IMR-90 (cell line): Measurements from ENCODE around the gene DDX3Y. TPM values are rescaled to one million over a fixed set of nuclear protein-coding genes. Genes with fewer than 3 reads are reported as not detected.

Experiments used
- ATAC-seq: fragments of 200-7000 bp; cut with Tn5 transposase; 2 replicates; pipeline ENCODE4 v1.9.1; 2020; ENCODE audit warnings: low read depth, mild to moderate bottlenecking, moderate library complexity
- Bru-seq: library from RNA; stranded (reverse); fragments of 400-500 nt; gene quantifications from one replicate; lab custom pipeline; 2021; lab: Mats Ljungman, UMichigan
- BruChase-seq, 2 experiments: library from RNA; stranded (reverse); fragments of 400-500 nt; gene quantifications; one replicate each; lab custom pipeline; 2021; lab: Mats Ljungman, UMichigan
- BruUV-seq: library from RNA; stranded (reverse); fragments of 400-500 nt; replicated peaks from 2 replicates; lab custom pipeline; 2021; lab: Mats Ljungman, UMichigan
- CTCF ChIA-PET: fragments of 300-600 bp; formaldehyde crosslinking; extraction: SDS; loops from one replicate; lab custom pipeline; 2021; ENCODE audit warnings: antibody characterized with exemption; lab: Yijun Ruan, JAX
- POLR2A ChIA-PET: fragments of 300-600 bp; sonication (Branson Sonifier 250); formaldehyde crosslinking; loops from one replicate; lab custom pipeline; 2022; ENCODE audit warnings: antibody characterized with exemption; ENCODE audit not compliant: unreplicated experiment; lab: Charles Lee
- DNase-seq: peaks from one replicate; pipeline ENCODE4 v3.0.0; 2013
- H2AFZ ChIP-seq: replicated peaks from 2 replicates; pipeline ENCODE3; 2013; ENCODE audit warnings: low read length, mild to moderate bottlenecking; ENCODE audit not compliant: poor library complexity
- H2AK5ac ChIP-seq: 2 replicates; pipeline ENCODE4 v1.6.1; 2013; ENCODE audit warnings: low read depth, low read length, inconsistent platforms
- H2AK9ac ChIP-seq: replicated peaks from 2 replicates; pipeline ENCODE3; 2013; ENCODE audit warnings: mild to moderate bottlenecking, low read depth, low read length, moderate library complexity; ENCODE audit not compliant: poor library complexity
- H2BK120ac ChIP-seq: 2 replicates; pipeline ENCODE4 v1.6.1; 2013; ENCODE audit warnings: low read depth, low read length, inconsistent platforms
- H2BK15ac ChIP-seq: 3 replicates; pipeline ENCODE4 v1.6.1; 2013; ENCODE audit warnings: low read depth, low read length, inconsistent platforms
- H2BK20ac ChIP-seq: 2 replicates; pipeline ENCODE4 v1.6.1; 2013; ENCODE audit warnings: low read depth, mild to moderate bottlenecking, inconsistent platforms, low read length, moderate library complexity
- H2BK5ac ChIP-seq: 2 replicates; pipeline ENCODE4 v1.6.1; 2013; ENCODE audit warnings: mild to moderate bottlenecking, low read depth, low read length, inconsistent platforms; ENCODE audit not compliant: poor library complexity, severe bottlenecking
- H3K14ac ChIP-seq: replicated peaks from 2 replicates; pipeline ENCODE4 v1.6.1; 2013; ENCODE audit warnings: low read depth, low read length, inconsistent platforms
- H3K18ac ChIP-seq: 2 replicates; pipeline ENCODE4 v1.6.1; 2013; ENCODE audit warnings: low read depth, low read length, control low read depth
- H3K23ac ChIP-seq: 2 replicates; pipeline ENCODE4 v1.6.1; 2013; ENCODE audit warnings: low read depth, low read length, inconsistent platforms
- H3K27ac ChIP-seq: 2 replicates; pipeline ENCODE4 v1.5.1; 2013; ENCODE audit warnings: mild to moderate bottlenecking, control low read depth, low read length; ENCODE audit not compliant: insufficient read depth
- H3K27me3 ChIP-seq: 2 replicates; pipeline ENCODE4 v1.6.1; 2013; ENCODE audit warnings: low read length; ENCODE audit not compliant: control insufficient read depth, insufficient read depth
- H3K36me3 ChIP-seq: 2 replicates; pipeline ENCODE4 v1.6.1; 2013; ENCODE audit warnings: low read length, mixed read lengths; ENCODE audit not compliant: control insufficient read depth, insufficient read depth
- H3K4ac ChIP-seq: 2 replicates; pipeline ENCODE4 v1.6.1; 2013; ENCODE audit warnings: low read depth, low read length, inconsistent platforms
- H3K4me1 ChIP-seq: 2 replicates; pipeline ENCODE4 v1.6.1; 2013; ENCODE audit warnings: low read length, mixed read lengths; ENCODE audit not compliant: control insufficient read depth, insufficient read depth
- H3K4me2 ChIP-seq: 2 replicates; pipeline ENCODE4 v1.6.1; 2013; ENCODE audit warnings: low read depth, mild to moderate bottlenecking, control low read depth, low read length, moderate library complexity
- H3K4me3 ChIP-seq: 2 replicates; pipeline ENCODE4 v1.5.1; 2013; ENCODE audit warnings: low read depth, mild to moderate bottlenecking, control low read depth, low read length, moderate library complexity; ENCODE audit not compliant: insufficient read depth
- H3K56ac ChIP-seq: 2 replicates; pipeline ENCODE4 v1.6.1; 2013; ENCODE audit warnings: low read length, inconsistent platforms; ENCODE audit not compliant: insufficient read depth; ENCODE audit errors: extremely low read depth
- H3K79me1 ChIP-seq, 2 experiments: 2 replicates each; pipeline ENCODE4 v1.6.1; 2013; ENCODE audit warnings: low read length in 2 of 2, inconsistent platforms in 1 of 2, low read depth in 1 of 2
- H3K9ac ChIP-seq: 2 replicates; pipeline ENCODE4 v1.6.1; 2013; ENCODE audit warnings: low read depth, low read length, control low read depth
- H3K9me1 ChIP-seq: 2 replicates; pipeline ENCODE4 v1.6.1; 2013; ENCODE audit warnings: low read length, inconsistent platforms; ENCODE audit not compliant: insufficient read depth
- H3K9me3 ChIP-seq: 2 replicates; pipeline ENCODE4 v1.6.1; 2013; ENCODE audit warnings: low read length; ENCODE audit not compliant: control insufficient read depth, insufficient read depth
- H4K20me1 ChIP-seq: 2 replicates; pipeline ENCODE4 v1.6.1; 2013; ENCODE audit warnings: low read length, inconsistent platforms; ENCODE audit not compliant: insufficient read depth
- H4K5ac ChIP-seq: 2 replicates; pipeline ENCODE4 v1.6.1; 2013; ENCODE audit warnings: mild to moderate bottlenecking, low read depth, low read length, control low read depth
- H4K8ac ChIP-seq, 2 experiments: 2 replicates each; pipeline ENCODE4 v1.6.1; 2013; ENCODE audit warnings: low read depth in 2 of 2, low read length in 2 of 2, control low read depth in 1 of 2, inconsistent platforms in 1 of 2
- H4K91ac ChIP-seq: 2 replicates; pipeline ENCODE4 v1.6.1; 2013; ENCODE audit warnings: low read depth, low read length, inconsistent platforms; ENCODE audit not compliant: insufficient read depth
- BHLHE40 ChIP-seq: fragments of 150-350 bp; IDR thresholded peaks from 2 replicates; pipeline ENCODE4 v1.6.1; 2016; ENCODE audit warnings: mild to moderate bottlenecking, low read depth, low read length
- CHD1 ChIP-seq: IDR thresholded peaks from 2 replicates; pipeline ENCODE4 v1.6.1; 2012; ENCODE audit warnings: low read depth, low read length, improper control_type of control experiment
- ELK1 ChIP-seq: fragments of 150-350 bp; IDR thresholded peaks from 2 replicates; pipeline ENCODE4 v1.6.1; 2016; ENCODE audit warnings: low read depth, mild to moderate bottlenecking, low read length, moderate library complexity, borderline replicate concordance
- FOS ChIP-seq: fragments of 150-350 bp; IDR thresholded peaks from 2 replicates; pipeline ENCODE4 v1.6.1; 2016; ENCODE audit warnings: low read depth, low read length
- MAFK ChIP-seq: IDR thresholded peaks from 2 replicates; pipeline ENCODE4 v1.6.1; 2012; ENCODE audit warnings: low read depth, low read length, improper control_type of control experiment
- MAZ ChIP-seq: IDR thresholded peaks from 2 replicates; pipeline ENCODE4 v1.6.1; 2012; ENCODE audit warnings: low read depth, mild to moderate bottlenecking, low read length, improper control_type of control experiment, moderate library complexity, borderline replicate concordance
- MXI1 ChIP-seq: IDR thresholded peaks from 2 replicates; pipeline ENCODE4 v1.6.1; 2012; ENCODE audit warnings: low read depth, mild to moderate bottlenecking, low read length, moderate library complexity, borderline replicate concordance
- POLR2A ChIP-seq: IDR thresholded peaks from 2 replicates; pipeline ENCODE4 v1.6.1; 2012; ENCODE audit warnings: mild to moderate bottlenecking, low read depth, low read length
- RCOR1 ChIP-seq: IDR thresholded peaks from 2 replicates; pipeline ENCODE4 v1.6.1; 2012; ENCODE audit warnings: mild to moderate bottlenecking, low read length, improper control_type of control experiment; ENCODE audit not compliant: insufficient replicate concordance
- WGBS, 2 experiments: methylation state at CpG; one replicate each; pipeline versions ENCODE4 v1.1.5 to v1.1.7; 2013; ENCODE audit warnings: missing lambda C conversion rate in 2 of 2; ENCODE audit not compliant: insufficient read length in 1 of 2; ENCODE audit errors: extremely low coverage in 2 of 2; 5-methylcytosine and 5-hydroxymethylcytosine counted together
- dilution Hi-C: fragments of 300-500 bp; cut with HindIII; formaldehyde crosslinking; loops from one replicate; pipeline ENCODE4 v1.14.3; 2018; ENCODE audit warnings: low sequenced_read_pairs; ENCODE audit not compliant: unreplicated experiment
- in situ Hi-C: fragments of 300-500 bp; cut with MboI; formaldehyde crosslinking; loops from 3 replicates; pipeline ENCODE4 v1.14.3; 2019; ENCODE audit warnings: low sequenced_read_pairs, inconsistent platforms, mixed read lengths
- intact Hi-C: fragments of 100-400 bp; cut with micrococcal nuclease; formaldehyde crosslinking; loops from 2 replicates; pipeline ENCODE4 v1.10.0; 2022
- long read RNA-seq: library from polyadenylated mRNA; unstranded; transcript quantifications from one replicate; pipeline ENCODE4 v2.0.0, GENCODE V29; 2021; ENCODE audit not compliant: unreplicated experiment
- polyA plus RNA-seq, 3 experiments: library from polyadenylated mRNA; depleted of rRNA; stranded (reverse); fragments of >200 nt; gene quantifications; 2 replicates each; pipeline ENCODE4 v1.2.3, GENCODE V29; 2012; ENCODE audit warnings: low replicate concordance in 1 of 3
- total RNA-seq: library from RNA; depleted of rRNA; stranded (reverse); fragments of >200 nt; gene quantifications from 2 replicates; pipeline ENCODE4 v1.2.3, GENCODE V29; 2012; rRNA removed
- TF ChIP-seq, protein P1 (sequence below): fragments of 150-350 bp; IDR thresholded peaks from 2 replicates; pipeline ENCODE4 v1.6.1; 2017; ENCODE audit warnings: mild to moderate bottlenecking, antibody characterized with exemption, low read length, low read depth

DDX3Y gene
- total RNA-seq (not detected in 2 replicates), polyA plus RNA-seq (2012; rRNA removed) (not detected in 2 replicates), Bru-seq, nascent RNA (not detected), BruChase-seq, experiment 1, labeled RNA remaining after a 6-hour chase (not detected), BruChase-seq, experiment 2, labeled RNA remaining after a 2-hour chase (not detected)
- polyA plus RNA-seq (2012; cell fraction: cytosol; rRNA removed) = not detected in 2 replicates
- polyA plus RNA-seq (2012; cell fraction: nucleus; rRNA removed; ENCODE audit: low replicate concordance) = not detected in 2 replicates
- long read RNA-seq = 0 reads

DNA sequence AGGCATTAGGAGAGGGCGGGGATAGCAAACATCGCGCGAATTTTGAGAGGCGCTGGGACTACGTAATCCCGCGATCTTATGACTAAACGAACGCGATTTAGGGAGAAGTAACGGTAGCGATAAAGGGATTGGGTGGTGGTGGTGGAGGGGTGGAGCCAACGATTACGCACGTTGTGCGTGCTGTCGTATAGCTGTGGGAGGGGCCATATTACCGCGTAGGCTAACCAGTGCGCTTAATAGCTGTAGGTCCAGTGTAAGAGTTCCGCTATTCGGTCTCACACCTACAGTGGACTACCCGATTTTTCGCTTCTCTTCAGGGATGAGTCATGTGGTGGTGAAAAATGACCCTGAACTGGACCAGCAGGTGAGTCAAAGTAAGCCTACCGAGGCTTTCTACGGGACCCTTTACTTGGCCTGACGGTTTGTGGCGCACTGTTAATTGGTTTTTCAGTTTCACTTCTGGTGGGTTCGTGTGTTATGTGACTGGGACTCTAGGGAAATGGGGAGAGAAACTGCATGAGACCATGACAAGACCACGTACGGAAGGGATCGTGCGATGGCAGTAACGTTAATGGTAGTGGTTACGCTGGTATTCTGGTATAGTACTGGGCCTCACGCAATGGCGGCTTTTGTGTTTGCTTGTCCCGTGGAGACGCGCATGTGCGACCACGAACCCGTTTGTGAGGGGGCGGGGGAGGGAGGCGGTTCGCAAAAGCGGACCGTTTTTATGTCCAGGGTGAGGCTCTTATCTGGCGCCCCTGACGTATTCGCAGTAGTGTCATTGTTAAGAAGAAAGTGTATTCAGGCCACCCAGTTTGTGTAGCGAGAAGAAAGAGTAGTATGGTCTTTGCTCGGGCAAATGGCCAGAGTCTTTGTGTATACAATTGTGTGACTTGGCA is at the start of gene DDX3Y:
TSS of gene DDX3Y (plus strand) at position 251 of the 899 bp plus-strand sequence. CDS start at position 320, 69 bp downstream.
- Histone ChIP-seq H2BK15ac (no peak within 1 kb of the TSS), H3K9me1 (no peaks in the 10 kb centered on the region), H2BK20ac (no peak within 1 kb of the TSS), H3K27ac (no peak within 1 kb of the TSS), H2AK5ac (no peak within 1 kb of the TSS), H3K4ac (no peak within 1 kb of the TSS), H3K56ac (no peak within 1 kb of the TSS), H2BK120ac (no peak within 1 kb of the TSS), H3K36me3 (no peaks in the 10 kb centered on the region), H3K9ac (no peak within 1 kb of the TSS), H3K4me3 (no peak within 1 kb of the TSS), H4K8ac (no peak within 1 kb of the TSS), H3K9me3 (no peaks in the 10 kb centered on the region), H3K27me3 (no peaks in the 10 kb centered on the region), H3K23ac (no peak within 1 kb of the TSS), H3K4me1 (no peaks in the 10 kb centered on the region), H2BK5ac (no peak within 1 kb of the TSS), H4K20me1 (no peaks in the 10 kb centered on the region), H4K91ac (no peak within 1 kb of the TSS), H3K18ac (no peak within 1 kb of the TSS), H3K14ac (no peak within 1 kb of the TSS), H2AFZ (no peak within 1 kb of the TSS), H4K5ac (no peak within 1 kb of the TSS), H3K79me1 (no peaks in the 10 kb centered on the region), H2AK9ac (no peak within 1 kb of the TSS), H3K4me2 (no peak within 1 kb of the TSS)
- in situ Hi-C loops = no loop called here
- ATAC-seq (no peak), DNase-seq (no peak)
- POLR2A ChIA-PET = no interaction called here
- intact Hi-C loops = no loop called here
- no peak for TF ChIP-seq RCOR1
- TF ChIP-seq MXI1 = no peak
- no peak for TF ChIP-seq POLR2A
- no peak for TF ChIP-seq CHD1
- TF ChIP-seq, protein P1, sequence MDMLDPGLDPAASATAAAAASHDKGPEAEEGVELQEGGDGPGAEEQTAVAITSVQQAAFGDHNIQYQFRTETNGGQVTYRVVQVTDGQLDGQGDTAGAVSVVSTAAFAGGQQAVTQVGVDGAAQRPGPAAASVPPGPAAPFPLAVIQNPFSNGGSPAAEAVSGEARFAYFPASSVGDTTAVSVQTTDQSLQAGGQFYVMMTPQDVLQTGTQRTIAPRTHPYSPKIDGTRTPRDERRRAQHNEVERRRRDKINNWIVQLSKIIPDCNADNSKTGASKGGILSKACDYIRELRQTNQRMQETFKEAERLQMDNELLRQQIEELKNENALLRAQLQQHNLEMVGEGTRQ = no peak
- no peak for TF ChIP-seq ELK1
- no peak for TF ChIP-seq BHLHE40
- TF ChIP-seq MAFK = no peak
- TF ChIP-seq MAZ = no peak
- TF ChIP-seq FOS = no peak
- BruUV-seq = no TSS peak
- no CpG with 5 or more reads among the region's 54 CpGs for WGBS, 2 experiments
- CTCF ChIA-PET = no interaction called here
- dilution Hi-C loops = no loop called here
